Peyer's patch (tissue), 4 donors: ENCODE results near the gene EP400.

Experiments used
- CTCF ChIP-seq, 6 experiments: fragments of 450-650 bp in 4 of 6; fragments of 200-600 bp in 2 of 6; sonication (generic) in 1 of 6; IDR thresholded peaks; one replicate each; pipeline ENCODE4 v1.5.1; 2017 to 2019; ENCODE audit warnings: antibody characterized with exemption in 6 of 6, mild to moderate bottlenecking in 3 of 6, moderate library complexity in 1 of 6
- POLR2A ChIP-seq, 2 donors: fragments of 450-650 bp; IDR thresholded peaks; one replicate each; pipeline ENCODE4 v1.5.1; 2017; ENCODE audit warnings: antibody characterized with exemption in 2 of 2, mild to moderate bottlenecking in 2 of 2, moderate library complexity in 2 of 2

GRCh38 chr12:132109741-132110140 lies 160.0 kb downstream of the EP400 start:
- TF ChIP-seq POLR2A (IDR thresholded peaks at IDR 0.05) (no peak), CTCF (IDR thresholded peaks at IDR 0.05) (no peak)
